LNCaP clone FGC (cell line): Measurements from ENCODE around the gene KIAA1328.

Experiments used
- DNase-seq: peaks from one replicate; pipeline ENCODE4 v3.0.0-alpha.2; 2011; ENCODE audit warnings: low read depth
- H3K4me3 ChIP-seq: 2 replicates; pipeline ENCODE4 v1.5.1; 2011; ENCODE audit warnings: mild to moderate bottlenecking, low read depth, low read length, control low read depth
- TF ChIP-seq, protein P1 (sequence below): IDR thresholded peaks from 2 replicates; pipeline ENCODE4 v1.5.1; 2012; ENCODE audit warnings: mild to moderate bottlenecking; ENCODE audit not compliant: control insufficient read depth, insufficient read depth; ENCODE audit errors: extremely low read depth

KIAA1328 gene

DNA sequence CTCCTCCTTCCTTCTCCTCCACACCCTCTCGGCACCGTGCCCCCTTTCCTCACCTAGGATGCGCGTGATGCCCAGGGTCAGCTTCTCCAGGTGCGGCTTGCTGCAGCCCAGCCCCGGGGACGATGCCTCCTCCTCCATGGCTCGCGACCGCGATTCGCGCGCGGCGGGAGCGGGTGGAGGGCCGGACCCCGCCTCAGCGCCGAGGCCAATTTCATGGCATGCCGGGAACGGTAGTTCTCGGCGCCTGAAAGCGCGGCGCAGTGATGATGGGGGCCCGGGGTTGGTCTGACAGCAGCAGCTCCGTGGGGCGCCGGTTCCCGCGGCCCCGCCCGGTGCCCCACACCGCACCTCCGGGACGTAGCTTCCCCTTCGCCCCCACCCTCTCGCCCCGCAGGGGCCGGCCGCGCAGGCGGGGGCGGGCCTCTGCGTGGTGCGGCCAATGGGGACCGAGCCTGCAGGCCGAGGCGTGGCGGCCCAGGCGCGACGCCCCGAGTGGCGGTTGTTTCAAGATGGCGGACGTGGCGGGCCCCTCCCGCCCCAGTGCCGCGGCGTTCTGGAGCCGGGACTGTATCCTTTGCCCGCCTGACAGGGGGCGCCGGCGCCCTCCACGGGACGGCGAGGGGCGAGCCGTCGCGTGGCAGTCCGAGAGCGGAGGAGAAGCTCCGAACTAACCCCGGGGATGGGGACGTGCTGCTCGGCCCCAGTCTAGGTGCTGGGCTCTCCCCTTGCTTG is at the start of gene KIAA1328, which contains the start of gene TPGS2:
TSS of gene KIAA1328 (plus strand) at position 498 of the 732 bp plus-strand sequence. CDS start at position 510, 12 bp downstream.
TSS of gene TPGS2 (minus strand) at position 373 of the 732 bp plus-strand sequence. CDS start at position 138, 235 bp downstream.
- peak within 1 kb of the TSS; percentile 95 for H3K4me3 ChIP-seq
- TF ChIP-seq, protein P1, sequence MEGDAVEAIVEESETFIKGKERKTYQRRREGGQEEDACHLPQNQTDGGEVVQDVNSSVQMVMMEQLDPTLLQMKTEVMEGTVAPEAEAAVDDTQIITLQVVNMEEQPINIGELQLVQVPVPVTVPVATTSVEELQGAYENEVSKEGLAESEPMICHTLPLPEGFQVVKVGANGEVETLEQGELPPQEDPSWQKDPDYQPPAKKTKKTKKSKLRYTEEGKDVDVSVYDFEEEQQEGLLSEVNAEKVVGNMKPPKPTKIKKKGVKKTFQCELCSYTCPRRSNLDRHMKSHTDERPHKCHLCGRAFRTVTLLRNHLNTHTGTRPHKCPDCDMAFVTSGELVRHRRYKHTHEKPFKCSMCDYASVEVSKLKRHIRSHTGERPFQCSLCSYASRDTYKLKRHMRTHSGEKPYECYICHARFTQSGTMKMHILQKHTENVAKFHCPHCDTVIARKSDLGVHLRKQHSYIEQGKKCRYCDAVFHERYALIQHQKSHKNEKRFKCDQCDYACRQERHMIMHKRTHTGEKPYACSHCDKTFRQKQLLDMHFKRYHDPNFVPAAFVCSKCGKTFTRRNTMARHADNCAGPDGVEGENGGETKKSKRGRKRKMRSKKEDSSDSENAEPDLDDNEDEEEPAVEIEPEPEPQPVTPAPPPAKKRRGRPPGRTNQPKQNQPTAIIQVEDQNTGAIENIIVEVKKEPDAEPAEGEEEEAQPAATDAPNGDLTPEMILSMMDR, result peak; percentile 55
- DNase-seq, result peak; percentile 38

DNA sequence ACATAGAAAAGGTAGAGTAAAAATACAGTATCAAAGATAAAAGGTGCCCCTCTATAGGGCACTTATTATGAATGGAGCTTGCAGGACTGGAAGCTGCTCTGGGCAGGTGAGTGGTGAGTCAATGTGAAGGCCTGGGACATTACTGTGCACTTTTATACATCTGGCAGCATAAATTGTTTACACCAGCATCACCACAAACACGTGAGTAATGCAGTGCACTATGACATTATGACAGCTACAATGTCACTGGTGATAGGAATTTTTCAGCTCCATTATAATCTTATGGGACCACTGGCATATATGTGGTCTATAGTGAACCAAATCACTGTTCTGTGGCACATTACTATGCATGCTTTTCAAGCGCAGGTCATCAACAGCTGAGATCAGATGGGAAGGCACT is 48.2 kb upstream of the KIAA1328 start:
- DNase-seq, result no peak
- TF ChIP-seq, protein P1, result no peak
- no peak overlapping the region for H3K4me3 ChIP-seq

DNA sequence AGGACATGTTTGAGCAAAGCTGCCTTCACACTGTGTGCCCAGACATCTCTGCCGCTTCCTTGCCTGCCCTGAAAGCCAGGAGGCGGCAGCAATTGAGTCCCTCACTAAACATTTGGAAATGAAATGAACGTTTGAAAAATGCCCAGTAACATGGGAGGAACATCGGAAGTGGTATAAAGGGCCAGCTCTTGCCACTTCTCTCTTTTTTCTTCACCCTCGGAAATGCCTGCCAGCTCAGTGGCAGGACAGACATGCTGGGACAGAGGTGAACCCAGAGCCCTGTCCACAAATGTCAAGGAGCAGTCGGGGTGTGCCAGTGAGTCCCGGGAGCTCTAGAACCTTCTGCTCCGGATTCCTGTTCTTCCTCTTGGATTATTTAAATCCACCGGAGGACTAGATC is 46.2 kb upstream of the KIAA1328 start:
- TF ChIP-seq, protein P1, result no peak

DNA sequence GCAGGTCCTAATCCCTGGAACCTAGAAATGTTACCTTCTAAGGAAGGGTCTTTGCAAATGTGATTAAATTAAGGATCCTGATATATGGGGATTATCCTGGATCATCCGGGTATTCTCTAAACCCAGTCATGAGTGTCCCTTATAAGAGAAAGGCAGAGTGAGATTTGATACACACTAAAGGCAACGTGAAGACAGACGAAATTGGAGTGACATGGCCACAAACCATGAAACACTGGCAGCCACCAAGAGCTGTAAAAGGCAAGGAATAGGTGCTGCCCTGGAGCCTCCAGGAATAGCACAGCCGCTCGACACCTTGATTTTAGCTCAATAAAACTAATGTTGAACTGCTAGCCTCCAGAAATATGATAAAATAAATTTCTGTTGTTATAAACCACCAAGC is 45.1 kb upstream of the KIAA1328 start:
- TF ChIP-seq, protein P1, result no peak
- H3K4me3 ChIP-seq, result no peak overlapping the region
- DNase-seq, result no peak

More for the DNA sequence above, 46.2 kb upstream of the KIAA1328 start:
- H3K4me3 ChIP-seq, result no peak overlapping the region
- DNase-seq, result no peak

DNA sequence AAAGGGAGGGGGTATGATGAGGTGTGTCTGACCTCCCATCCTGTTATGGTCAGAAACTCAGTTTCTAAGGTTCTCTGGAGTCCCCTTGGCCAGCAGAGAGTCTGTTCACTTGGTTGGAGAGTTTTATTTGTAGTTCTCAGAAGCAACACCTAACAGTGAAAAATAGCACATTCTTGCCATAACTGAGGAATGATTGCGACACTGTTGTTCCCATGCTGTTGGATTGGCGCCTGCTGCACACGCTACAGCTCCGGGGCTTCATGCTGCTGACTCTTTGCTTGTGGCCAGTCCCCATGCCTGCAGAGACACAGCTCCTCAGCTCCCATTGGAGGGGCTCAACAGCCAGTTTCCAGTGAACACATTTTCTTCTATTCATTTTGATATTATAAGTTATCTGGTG is 42.2 kb upstream of the KIAA1328 start:
- no peak for DNase-seq
- no peak overlapping the region for H3K4me3 ChIP-seq
- TF ChIP-seq, protein P1, result no peak

DNA sequence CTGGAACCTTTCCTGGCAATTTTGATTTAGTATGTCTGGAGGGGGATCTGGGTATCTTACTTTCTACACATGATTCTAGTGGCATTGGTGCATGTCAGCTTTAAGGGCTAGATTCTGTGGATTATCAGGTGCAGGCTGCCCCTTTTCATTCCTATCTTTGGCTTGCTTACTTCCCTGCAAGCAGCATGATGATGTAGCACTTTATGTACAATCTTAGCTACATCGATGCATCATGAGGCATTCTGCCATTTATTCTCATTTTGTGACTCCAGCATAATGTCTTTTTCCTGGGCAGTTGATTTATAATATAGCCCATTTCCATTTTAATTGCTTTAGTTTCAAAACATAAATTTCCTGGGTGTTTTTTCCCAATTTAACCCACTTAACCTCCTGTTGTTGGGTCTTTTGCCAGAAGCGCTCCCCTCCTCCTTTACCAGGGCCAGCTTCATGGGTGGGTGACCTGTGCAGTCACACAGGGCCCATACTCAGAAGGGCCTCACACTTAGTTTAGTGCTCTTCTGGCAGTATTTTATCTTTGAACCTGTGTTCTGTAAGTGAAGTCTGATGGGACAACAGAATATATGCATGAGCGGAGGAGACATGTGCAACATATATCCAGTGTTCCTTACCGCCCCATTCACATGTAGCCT is 36.2 kb upstream of the KIAA1328 start:
- TF ChIP-seq, protein P1, result no peak
- DNase-seq, result no peak
- H3K4me3 ChIP-seq, result no peak overlapping the region
